GM21529 (cell line): Measurements from ENCODE around the gene TAB2.
"Not testable (repeated sequence)": the region's sequence is repeated elsewhere in the genome, so short reads cannot be mapped to it uniquely, and the experiment has no call there.

ENCODE experiments used
- ATAC-seq: cut with Tn5 transposase; IDR thresholded peaks from one replicate; pipeline ENCODE4 v1.9.1; 2021; ENCODE audit not compliant: unreplicated experiment

TAB2 gene

DNA sequence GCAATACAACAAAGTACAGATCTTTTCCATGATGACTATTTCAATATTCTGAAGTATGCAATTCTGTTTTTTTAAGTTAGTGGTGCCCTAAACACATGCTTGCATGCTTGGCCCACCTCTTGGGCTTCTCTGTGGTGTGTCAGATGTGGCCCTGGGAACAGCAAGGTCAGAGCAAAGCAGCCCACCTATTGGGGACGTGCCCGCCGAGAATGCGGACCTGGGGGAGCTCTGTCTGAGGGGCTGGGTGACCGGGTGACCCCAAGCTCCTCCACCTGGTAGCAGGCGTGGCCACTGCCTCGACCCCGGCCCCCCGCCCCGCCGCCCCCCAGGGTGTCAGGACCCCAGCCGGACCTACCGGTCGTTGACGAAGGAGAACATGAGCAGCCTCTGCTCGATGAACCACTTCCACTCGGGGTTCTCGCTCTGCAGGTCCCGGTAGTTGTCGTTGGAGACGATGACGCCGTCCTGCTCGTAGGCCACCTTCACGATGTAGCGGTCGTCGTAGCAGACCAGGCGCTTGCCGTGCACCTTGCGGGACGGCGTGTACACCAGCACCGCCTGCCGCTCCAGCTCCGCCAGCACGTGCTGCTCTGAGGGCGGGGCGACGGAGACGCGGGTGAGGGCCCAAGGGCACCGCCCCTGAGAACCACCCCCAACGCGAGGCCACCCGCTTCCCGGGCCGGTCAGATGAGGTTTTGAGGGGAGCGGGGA, 139.0 kb downstream of the TAB2 start:
- no peak for ATAC-seq

DNA sequence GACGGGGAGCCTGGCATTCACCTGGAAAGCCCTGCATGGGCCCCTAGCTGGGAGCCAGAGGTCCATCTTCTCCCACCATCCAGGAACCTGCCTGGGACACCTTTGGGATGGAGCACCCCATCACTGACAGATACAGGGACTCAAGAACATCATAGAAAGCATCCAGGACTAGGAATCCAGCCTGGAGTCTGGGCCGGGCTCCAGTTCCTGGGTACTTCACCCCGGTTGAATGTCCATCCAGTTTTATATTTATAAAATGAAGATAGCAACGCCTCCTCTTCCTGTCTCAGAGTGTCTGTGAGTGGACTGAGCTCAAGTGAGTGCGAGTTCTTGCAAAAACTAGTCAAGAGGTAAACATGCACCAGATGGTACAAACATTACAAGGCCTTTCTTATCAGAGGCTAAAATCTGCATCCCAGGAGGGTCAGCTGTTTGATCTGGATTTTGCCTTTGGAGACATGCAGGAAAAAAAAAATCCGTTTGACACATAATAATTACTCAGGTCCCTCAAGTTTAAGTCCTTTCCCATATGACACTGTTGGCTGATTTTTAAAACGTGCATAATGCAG, 139.9 kb downstream of the TAB2 start:
- ATAC-seq, result no peak

DNA sequence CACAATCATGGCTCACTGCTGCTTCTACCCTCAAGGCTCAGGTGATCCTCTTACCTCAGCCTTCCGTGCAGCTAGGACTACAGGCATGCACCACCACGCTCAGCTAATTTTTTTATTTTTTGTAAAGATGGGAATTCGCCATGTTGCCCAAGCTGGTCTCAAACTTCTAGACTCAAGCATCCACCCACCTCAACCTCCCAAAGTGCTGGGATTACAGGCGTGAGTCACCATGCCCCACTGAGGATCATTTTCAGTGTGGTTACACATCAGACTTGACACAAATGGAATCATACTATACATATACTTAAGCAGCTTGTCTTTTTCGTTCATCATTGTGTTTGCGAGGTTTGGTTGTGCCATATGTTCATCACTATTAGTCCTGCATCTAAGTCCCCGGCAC, 140.7 kb downstream of the TAB2 start:
- no peak for ATAC-seq

DNA sequence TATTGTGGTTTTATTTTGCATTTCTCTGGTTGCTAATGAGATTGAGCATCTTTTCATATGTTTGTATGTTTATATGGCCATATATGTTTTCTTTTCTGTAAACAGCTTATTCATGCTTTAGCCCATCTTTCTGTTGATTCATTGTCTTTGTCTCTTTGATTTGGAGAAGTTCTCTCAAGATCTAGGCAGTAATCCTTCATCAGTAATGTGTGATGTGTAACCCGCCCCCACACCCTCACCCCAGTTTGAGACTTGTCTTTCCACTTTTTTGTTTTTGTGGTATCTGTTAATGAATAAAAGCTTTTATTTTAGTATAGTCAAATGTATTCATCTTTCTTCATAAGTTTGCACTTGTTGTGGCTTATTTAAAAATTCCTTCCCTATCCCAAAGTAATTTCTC, 141.3 kb downstream of the TAB2 start:
- no peak for ATAC-seq

GRCh38 chr6:149459761-149460160, 142.2 kb downstream of the TAB2 start:
- no peak for ATAC-seq

GRCh38 chr6:149460249-149460648, 142.7 kb downstream of the TAB2 start:
- not testable (repeated sequence) for ATAC-seq
